Measurements from ENCODE around the gene CTSH. TPM values are rescaled to one million over a fixed set of nuclear protein-coding genes. Genes with fewer than 3 reads are reported as not detected.

Gene CTSH, protein sequence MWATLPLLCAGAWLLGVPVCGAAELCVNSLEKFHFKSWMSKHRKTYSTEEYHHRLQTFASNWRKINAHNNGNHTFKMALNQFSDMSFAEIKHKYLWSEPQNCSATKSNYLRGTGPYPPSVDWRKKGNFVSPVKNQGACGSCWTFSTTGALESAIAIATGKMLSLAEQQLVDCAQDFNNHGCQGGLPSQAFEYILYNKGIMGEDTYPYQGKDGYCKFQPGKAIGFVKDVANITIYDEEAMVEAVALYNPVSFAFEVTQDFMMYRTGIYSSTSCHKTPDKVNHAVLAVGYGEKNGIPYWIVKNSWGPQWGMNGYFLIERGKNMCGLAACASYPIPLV
- total RNA-seq = 100 to 1,000 TPM; 127 to 375 (median 217) TPM

DNA sequence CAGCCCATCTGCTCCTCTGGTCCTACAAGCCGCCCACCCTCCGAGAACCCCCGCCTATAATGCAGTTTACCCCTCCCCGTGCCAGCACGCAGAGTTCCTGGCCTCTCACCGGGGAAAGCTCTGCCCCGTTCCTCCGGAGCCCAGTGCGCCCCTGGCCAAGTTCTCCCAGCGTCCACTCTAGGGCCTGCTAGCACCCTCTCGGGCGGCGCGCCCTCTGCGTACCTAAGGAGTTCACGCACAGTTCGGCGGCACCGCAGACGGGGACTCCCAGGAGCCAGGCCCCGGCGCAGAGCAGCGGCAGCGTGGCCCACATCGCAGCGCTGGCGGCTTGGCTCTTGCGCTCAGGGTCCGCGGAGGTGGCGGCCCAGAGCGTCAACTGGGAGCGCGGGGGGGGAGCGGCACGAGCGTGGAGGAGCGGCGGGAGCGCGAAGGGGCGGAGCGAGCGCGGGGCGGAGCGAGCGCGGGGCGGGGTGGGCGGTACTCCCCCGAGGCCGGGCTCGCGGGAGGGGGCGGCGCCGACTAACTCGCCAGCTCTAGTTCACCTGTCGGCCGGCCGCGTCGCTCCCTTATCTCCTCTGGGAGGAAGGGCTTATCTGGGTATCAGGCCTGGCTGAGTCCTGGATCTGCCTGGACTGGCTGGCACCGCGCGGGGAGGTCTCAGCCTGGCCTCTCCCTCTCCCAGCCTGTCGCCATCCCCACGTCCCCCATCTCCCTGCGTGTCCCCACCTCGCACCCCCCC is at the start of gene CTSH:
TSS of gene CTSH (minus strand) at position 378 of the 739 bp plus-strand sequence. CDS start at position 313, 65 bp downstream.
- TF ChIP-seq CTCF (IDR thresholded peaks at IDR 0.05; ENCODE audit: low read depth) = no peak

DNA sequence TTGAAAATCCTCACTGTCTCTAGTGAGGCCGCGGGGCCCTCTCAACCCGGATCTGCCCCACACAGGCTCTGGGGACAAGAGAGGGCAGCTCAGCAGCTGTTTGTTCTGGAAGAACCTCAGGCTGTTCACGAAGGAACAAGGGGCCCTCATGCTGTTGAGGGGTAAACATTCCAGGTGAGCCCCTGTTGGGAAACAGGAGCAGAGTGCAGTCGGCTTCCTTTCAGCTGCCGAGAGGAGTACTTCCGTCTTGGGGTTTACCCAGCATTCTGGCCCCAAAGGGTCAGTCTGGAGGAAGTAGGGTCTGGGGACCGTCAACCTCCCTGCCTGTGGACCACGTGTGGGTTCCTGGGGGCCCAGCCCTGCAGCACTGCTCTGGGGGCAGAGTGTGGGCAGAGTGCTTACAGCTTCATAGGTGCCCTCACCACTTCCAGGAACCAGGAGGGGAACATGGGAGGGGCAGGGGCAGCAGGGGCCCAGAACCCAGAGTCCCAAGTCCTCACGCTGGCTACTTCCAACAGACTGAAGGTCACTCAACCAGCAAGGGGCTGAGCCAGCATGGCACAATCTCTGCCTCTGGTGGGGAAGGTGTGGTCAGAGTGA is 49.2 kb upstream of the CTSH start:
- TF ChIP-seq CTCF (IDR thresholded peaks at IDR 0.05; ENCODE audit: low read depth) = no peak

- no peak for TF ChIP-seq CTCF (IDR thresholded peaks at IDR 0.05; ENCODE audit: low read depth)
Measured at GRCh38 chr15:78993257-78993930, 48.5 kb upstream of the CTSH start.

- no peak for TF ChIP-seq CTCF (IDR thresholded peaks at IDR 0.05; ENCODE audit: low read depth)
Measured at GRCh38 chr15:78992416-78993256, 47.8 kb upstream of the CTSH start.

DNA sequence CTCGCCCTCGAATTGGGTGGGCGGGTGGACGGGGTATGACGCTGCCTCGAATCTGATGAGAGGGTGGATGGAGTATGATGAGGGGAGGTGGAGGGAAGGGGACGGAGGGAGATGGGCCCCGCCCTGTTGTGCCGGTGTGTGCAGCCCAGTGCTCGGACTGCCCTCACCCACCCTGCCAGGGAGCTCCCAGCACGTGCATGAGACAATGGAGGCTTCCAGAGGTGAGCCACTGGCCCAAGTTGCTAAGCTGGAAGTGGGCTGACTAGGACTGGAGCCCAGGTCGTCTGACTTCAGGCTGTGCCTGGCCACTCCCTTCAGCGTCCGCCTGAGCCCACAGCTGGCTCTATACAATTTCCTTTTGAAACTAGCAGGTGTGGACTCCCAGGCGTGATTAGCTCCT is 47.0 kb upstream of the CTSH start:
- TF ChIP-seq CTCF (IDR thresholded peaks at IDR 0.05; ENCODE audit: low read depth) = no peak

GRCh38 chr15:78991476-78991875 is 46.6 kb upstream of the CTSH start:
- TF ChIP-seq CTCF (IDR thresholded peaks at IDR 0.05; ENCODE audit: low read depth) = no peak
